Stimulated activated CD4-positive, alpha-beta T cell treated with anti-CD3 and anti-CD28 coated beads, TNF-alpha, amount 100 ng/mL, for 4 hours (primary cell): Measurements from ENCODE around the gene NUP210L.

ENCODE experiments used
- DNase-seq, 3 experiments: peaks; one replicate each; pipeline ENCODE4 v3.0.0-alpha.2; 2020; ENCODE audit warnings: low read depth in 3 of 3

Gene NUP210L

GRCh38 chr1:153967107-153967999, 187.5 kb downstream of the NUP210L start, which contains the start of gene CREB3L4:
CREB3L4 (plus strand) TSS chr1:153967902; CDS start chr1:153968526, 624 bp downstream.
- peak; percentile 50 to 61 (median 60) for DNase-seq

- DNase-seq: no peak
These were observed 191.0 kb downstream of the NUP210L start for GRCh38 chr1:153963850-153964331.

- DNase-seq: peak; percentile 88 to 90 (median 89)
These were observed 191.6 kb downstream of the NUP210L start, which contains the start of gene SLC39A1 for GRCh38 chr1:153963030-153963849. SLC39A1 (minus strand) TSS chr1:153963537; CDS start chr1:153962715, 822 bp downstream.

- no peak for DNase-seq
These were observed 192.5 kb downstream of the NUP210L start for GRCh38 chr1:153962088-153963029.

GRCh38 chr1:153961421-153961820, 193.5 kb downstream of the NUP210L start:
- DNase-seq: no peak

- DNase-seq: no peak
These were observed 194.7 kb downstream of the NUP210L start for GRCh38 chr1:153960206-153960605.

- DNase-seq: no peak
These were observed 195.4 kb downstream of the NUP210L start for GRCh38 chr1:153959454-153959853.

- DNase-seq: no peak
These were observed 196.0 kb downstream of the NUP210L start for GRCh38 chr1:153958961-153959260.

GRCh38 chr1:153958111-153958960, 196.5 kb downstream of the NUP210L start, which contains the start of gene CRTC2:
CRTC2 (minus strand) TSS chr1:153958612; CDS start chr1:153958497, 115 bp downstream.
- DNase-seq: peak; percentile 94 to 95 (median 94)

GRCh38 chr1:153957744-153958110, 197.1 kb downstream of the NUP210L start:
- no peak for DNase-seq

- no peak for DNase-seq
These were observed 197.7 kb downstream of the NUP210L start for GRCh38 chr1:153956997-153957715.

- DNase-seq: no peak
These were observed 200.0 kb downstream of the NUP210L start for GRCh38 chr1:153954826-153955225.

GRCh38 chr1:153953859-153954365, 201.0 kb downstream of the NUP210L start:
- DNase-seq: no peak

GRCh38 chr1:153951801-153952200, 203.1 kb downstream of the NUP210L start:
- DNase-seq: no peak

GRCh38 chr1:153951183-153951582, 203.7 kb downstream of the NUP210L start:
- no peak for DNase-seq

GRCh38 chr1:153946622-153947241, 208.1 kb downstream of the NUP210L start, which contains the start of gene DENND4B:
DENND4B (minus strand) TSS chr1:153946718; CDS start chr1:153944374, 2,344 bp downstream.
- peak; percentile 59 to 62 (median 62) for DNase-seq

- peak; percentile 37 to 48 (median 47) for DNase-seq
These were observed 208.9 kb downstream of the NUP210L start for GRCh38 chr1:153945795-153946621.
